ENCODE data around the gene DNAH11. TPM values are rescaled to one million over a fixed set of nuclear protein-coding genes. Genes with fewer than 3 reads are reported as not detected.

DNAH11 gene
- total RNA-seq, 3 donors from 2014 or later, result 0.32 to 2.2 (median 0.33) TPM

GRCh38 chr7:21948887-21949540, 406.2 kb downstream of the DNAH11 start:
- Histone ChIP-seq H3K4me1 (no peaks in the 10 kb centered on the region), H3K36me3 (no peaks in the 10 kb centered on the region), H3K27ac (no peak overlapping the region), H3K9me3 (no peaks in the 10 kb centered on the region), H3K27me3 (no peaks in the 10 kb centered on the region), H3K4me3 (no peak overlapping the region)
- intact Hi-C loops (cut with DNase I; ENCODE audit: low total_unique reads), result no loop called here
- TF ChIP-seq CTCF (IDR thresholded peaks at IDR 0.05) (no peak), POLR2AphosphoS5 (IDR thresholded peaks at IDR 0.05) (no peak), POLR2A (IDR thresholded peaks at IDR 0.05) (no peak)
- no peak for DNase-seq (ENCODE audit: low spot score in 2 of 2)

Other genes starting within 250 kb of the DNAH11 start
- gene SP4, start 115.0 kb upstream of the DNAH11 start, total RNA-seq, result 10 to 100 TPM; 17.3 to 32.8 (median 23.0) TPM